ENCODE measurements around the gene ZNF792. TPM values are rescaled to one million over a fixed set of nuclear protein-coding genes. Genes with fewer than 3 reads are reported as not detected.
"Not testable (repeated sequence)": the region's sequence is repeated elsewhere in the genome, so short reads cannot be mapped to it uniquely, and the experiment has no call there.

ZNF792 gene
- polyA plus RNA-seq, 1 donor from 2014 or later: 3.7 TPM

GRCh38 chr19:34998224-34998623 lies 34.2 kb upstream of the ZNF792 start:
- not testable (repeated sequence) for H3K9me2 ChIP-seq (ENCODE audit: insufficient read depth, low read length); H2AFZ ChIP-seq (ENCODE audit: low read depth, low read length); H3K9me3 ChIP-seq (ENCODE audit: low read length); H3K36me3 ChIP-seq (ENCODE audit: insufficient read depth, low read length); H3K4me2 ChIP-seq (ENCODE audit: low read length); H4K20me1 ChIP-seq (ENCODE audit: insufficient read depth); H3K27me3 ChIP-seq (ENCODE audit: insufficient read depth, low read depth, low read length); H3K4me3 ChIP-seq (ENCODE audit: low read length); H3K27ac ChIP-seq (ENCODE audit: low read length); H3F3A ChIP-seq (ENCODE audit: insufficient read depth, low read length, poor library complexity, severe bottlenecking); H3K9ac ChIP-seq (ENCODE audit: low read length)
- H3K79me2 ChIP-seq (replicated peaks; ENCODE audit: insufficient read depth, low read length): peaks cover 31% of the 10 kb centered on the region

- Histone ChIP-seq H3K9me2 (ENCODE audit: insufficient read depth, low read length) (no peaks in the 10 kb centered on the region), H3F3A (ENCODE audit: insufficient read depth, low read length, poor library complexity, severe bottlenecking) (no peaks in the 10 kb centered on the region), H4K20me1 (ENCODE audit: insufficient read depth) (no peaks in the 10 kb centered on the region), H3K9ac (ENCODE audit: low read length) (no peak overlapping the region), H3K4me2 (ENCODE audit: low read length) (no peak overlapping the region), H3K79me2 (replicated peaks; ENCODE audit: insufficient read depth, low read length) (peaks cover 24% of the 10 kb centered on the region), H3K9me3 (ENCODE audit: low read length) (no peaks in the 10 kb centered on the region), H3K4me3 (ENCODE audit: low read length) (no peak overlapping the region), H3K27me3 (ENCODE audit: insufficient read depth, low read depth, low read length) (no peaks in the 10 kb centered on the region), H3K27ac (ENCODE audit: low read length) (no peak overlapping the region), H3K36me3 (ENCODE audit: insufficient read depth, low read length) (no peaks in the 10 kb centered on the region), H2AFZ (ENCODE audit: low read depth, low read length) (no peak overlapping the region)
- TF ChIP-seq POLR2AphosphoS5 (IDR thresholded peaks at IDR 0.05): no peak
- no peak for TF ChIP-seq EZH2 (IDR thresholded peaks at IDR 0.05; ENCODE audit: borderline replicate concordance, insufficient read depth, low read length, poor library complexity, severe bottlenecking)
- TF ChIP-seq TAF1 (IDR thresholded peaks at IDR 0.05; ENCODE audit: low read depth): no peak
- no peak for TF ChIP-seq MXI1 (conservative IDR thresholded peaks at IDR 0.05; ENCODE audit: poor library complexity, severe bottlenecking)
- no peak for TF ChIP-seq CTCF (IDR thresholded peaks at IDR 0.05; ENCODE audit: poor library complexity, severe bottlenecking)
- no peak for TF ChIP-seq RAD21 (conservative IDR thresholded peaks at IDR 0.05)
- TF ChIP-seq EP300 (conservative IDR thresholded peaks at IDR 0.05; ENCODE audit: poor library complexity, severe bottlenecking): no peak
- no peak for TF ChIP-seq REST (IDR thresholded peaks at IDR 0.05; ENCODE audit: borderline replicate concordance)
- TF ChIP-seq SMC3 (conservative IDR thresholded peaks at IDR 0.05; ENCODE audit: poor library complexity): no peak
These were observed 33.1 kb upstream of the ZNF792 start for GRCh38 chr19:34997071-34997617.

- Histone ChIP-seq H2AFZ (ENCODE audit: low read depth, low read length) (no peak overlapping the region), H4K20me1 (ENCODE audit: insufficient read depth) (no peaks in the 10 kb centered on the region), H3K27me3 (ENCODE audit: insufficient read depth, low read depth, low read length) (no peaks in the 10 kb centered on the region), H3K9ac (ENCODE audit: low read length) (no peak overlapping the region), H3K4me3 (ENCODE audit: low read length) (no peak overlapping the region), H3F3A (ENCODE audit: insufficient read depth, low read length, poor library complexity, severe bottlenecking) (no peaks in the 10 kb centered on the region), H3K9me3 (ENCODE audit: low read length) (no peaks in the 10 kb centered on the region), H3K4me2 (ENCODE audit: low read length) (no peak overlapping the region), H3K9me2 (ENCODE audit: insufficient read depth, low read length) (no peaks in the 10 kb centered on the region), H3K79me2 (replicated peaks; ENCODE audit: insufficient read depth, low read length) (peaks cover 11% of the 10 kb centered on the region), H3K27ac (ENCODE audit: low read length) (no peak overlapping the region), H3K36me3 (ENCODE audit: insufficient read depth, low read length) (no peaks in the 10 kb centered on the region)
- no peak for TF ChIP-seq EZH2 (IDR thresholded peaks at IDR 0.05; ENCODE audit: borderline replicate concordance, insufficient read depth, low read length, poor library complexity, severe bottlenecking)
- no peak for TF ChIP-seq TAF1 (IDR thresholded peaks at IDR 0.05; ENCODE audit: low read depth)
- no peak for TF ChIP-seq POLR2AphosphoS5 (IDR thresholded peaks at IDR 0.05)
- no peak for TF ChIP-seq MXI1 (conservative IDR thresholded peaks at IDR 0.05; ENCODE audit: poor library complexity, severe bottlenecking)
- TF ChIP-seq REST (IDR thresholded peaks at IDR 0.05; ENCODE audit: borderline replicate concordance): no peak
- no peak for TF ChIP-seq CTCF (IDR thresholded peaks at IDR 0.05; ENCODE audit: poor library complexity, severe bottlenecking)
- TF ChIP-seq RAD21 (conservative IDR thresholded peaks at IDR 0.05): no peak
- no peak for TF ChIP-seq EP300 (conservative IDR thresholded peaks at IDR 0.05; ENCODE audit: poor library complexity, severe bottlenecking)
- TF ChIP-seq SMC3 (conservative IDR thresholded peaks at IDR 0.05; ENCODE audit: poor library complexity): no peak
These were observed 31.5 kb upstream of the ZNF792 start for GRCh38 chr19:34995551-34995950.

Measured in neural cell (in vitro differentiated cells).